VCaP (cell line): ENCODE results near the gene C11orf42.

Experiments used
- H3K27ac ChIP-seq: fragments of 450-650 bp; 2 replicates; pipeline ENCODE4 v1.5.1; 2017
- CTCF ChIP-seq: fragments of 450-650 bp; conservative IDR thresholded peaks from 2 replicates; pipeline ENCODE4 v1.5.1; 2017; ENCODE audit warnings: mild to moderate bottlenecking, moderate library complexity

The C11orf42 gene

GRCh38 chr11:6258571-6259081, 53.3 kb downstream of the C11orf42 start:
- no peak for TF ChIP-seq CTCF
- no peak overlapping the region for H3K27ac ChIP-seq

- TF ChIP-seq CTCF: no peak
These were observed 54.9 kb downstream of the C11orf42 start for GRCh38 chr11:6260207-6260726.

More at GRCh38 chr11:6260207-6260726, 54.9 kb downstream of the C11orf42 start:
- H3K27ac ChIP-seq: no peak overlapping the region
